Fibroblast of pulmonary artery (primary cell): Measurements from ENCODE around the gene NF1.
"Not testable (repeated sequence)": the region's sequence is repeated elsewhere in the genome, so short reads cannot be mapped to it uniquely, and the experiment has no call there.

Source experiments
- DNase-seq: peaks from one replicate; pipeline ENCODE4 v3.0.0-alpha.2; 2010; ENCODE audit warnings: low read depth
- H3K4me3 ChIP-seq: replicated peaks from 2 replicates; pipeline ENCODE4 v1.5.1; 2011; ENCODE audit warnings: low read depth, mild to moderate bottlenecking, control low read depth, low read length, moderate library complexity
- CTCF ChIP-seq: IDR thresholded peaks from 2 replicates; pipeline ENCODE4 v1.5.1; 2011; ENCODE audit warnings: mild to moderate bottlenecking, control low read depth, low read length, inconsistent platforms; ENCODE audit errors: missing control alignments

The NF1 gene

GRCh38 chr17:31111183-31111582 is 16.4 kb downstream of the NF1 start:
- no peak for TF ChIP-seq CTCF

GRCh38 chr17:31112001-31112661 is 17.4 kb downstream of the NF1 start:
- TF ChIP-seq CTCF: no peak
- no peak for DNase-seq
- no peak overlapping the region for H3K4me3 ChIP-seq

More at GRCh38 chr17:31111183-31111582, 16.4 kb downstream of the NF1 start:
- DNase-seq: no peak
- H3K4me3 ChIP-seq: no peak overlapping the region

GRCh38 chr17:31113368-31113767 is 18.6 kb downstream of the NF1 start:
- peak; percentile 49 for DNase-seq

GRCh38 chr17:31113939-31114338 is 19.2 kb downstream of the NF1 start:
- H3K4me3 ChIP-seq: no peak overlapping the region
- no peak for TF ChIP-seq CTCF
- no peak for DNase-seq

More at GRCh38 chr17:31113368-31113767, 18.6 kb downstream of the NF1 start:
- not testable (repeated sequence) for H3K4me3 ChIP-seq

- no peak overlapping the region for H3K4me3 ChIP-seq
- no peak for TF ChIP-seq CTCF
- DNase-seq: no peak
Measured at GRCh38 chr17:31114956-31115555, 20.3 kb downstream of the NF1 start.

GRCh38 chr17:31116167-31116566 is 21.4 kb downstream of the NF1 start:
- no peak for TF ChIP-seq CTCF
- DNase-seq: no peak

GRCh38 chr17:31122746-31123145 is 28.0 kb downstream of the NF1 start:
- no peak for DNase-seq
- no peak overlapping the region for H3K4me3 ChIP-seq
- no peak for TF ChIP-seq CTCF

More at GRCh38 chr17:31116167-31116566, 21.4 kb downstream of the NF1 start:
- H3K4me3 ChIP-seq: no peak overlapping the region
